ENCODE measurements around the gene ATP8B3. TPM values are rescaled to one million over a fixed set of nuclear protein-coding genes. Genes with fewer than 3 reads are reported as not detected.

The ATP8B3 gene
- total and polyA plus RNA-seq, 10 donors = 1.9 to 10.1 (median 5.6) TPM

DNA sequence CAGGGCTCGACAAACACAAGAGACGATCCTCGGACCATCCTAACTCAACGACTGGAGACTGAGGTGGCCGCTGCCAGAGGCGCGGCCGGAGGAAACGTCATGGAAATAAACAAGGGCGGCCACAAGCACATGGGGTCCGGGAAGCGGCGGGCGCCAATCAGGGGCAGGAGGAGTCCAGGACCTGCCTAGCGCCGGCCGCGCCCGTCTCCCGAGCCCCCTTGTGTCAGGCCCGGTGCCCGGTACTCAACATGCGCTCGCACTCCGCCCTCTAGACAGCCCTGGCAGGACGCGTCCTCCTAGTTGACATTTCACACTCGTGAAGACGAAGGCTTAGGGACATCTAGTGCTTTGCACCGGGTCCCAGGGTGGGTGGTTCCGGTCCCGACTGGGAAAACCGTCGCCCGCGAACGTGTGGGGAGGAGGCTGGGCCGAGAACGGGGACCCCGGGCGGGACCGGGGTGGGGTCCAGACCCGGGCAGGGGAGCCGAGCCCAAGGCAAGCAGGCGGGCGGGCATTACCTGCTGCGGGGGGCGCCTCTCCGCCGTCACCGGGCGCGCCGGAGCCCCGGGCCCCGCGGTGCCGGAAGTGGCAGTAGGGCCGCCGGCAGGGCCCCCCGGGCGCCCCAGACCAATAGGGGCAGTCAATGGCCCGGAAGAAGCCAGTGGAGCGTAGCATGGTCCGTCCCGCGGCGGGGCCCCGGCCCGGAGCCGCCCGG lies 35.8 kb upstream of the ATP8B3 start:
- Histone ChIP-seq H3K4me1 (peaks cover 51 to 92% (median 75%) of the 10 kb centered on the region in 6 donors), H3K9me3 (no peaks in the 10 kb centered on the region), H3K27me3 (replicated peaks in 1 of 7) (no peaks in the 10 kb centered on the region), H3K27ac (peak overlapping the region; percentile 99 to 100 (median 99)), H3K36me3 (peaks cover 0 to 40% (median 5%) of the 10 kb centered on the region in 6 donors), H3K4me3 (peak overlapping the region; percentile 95 to 100 (median 99))
- DNase-seq = peak; percentile 90
- peak in 1 of 3 donors; percentile 6 for TF ChIP-seq POLR2A (IDR thresholded peaks at IDR 0.05)
- TF ChIP-seq POLR2AphosphoS5 (IDR thresholded peaks at IDR 0.05) = peak; percentile 36 to 67 (median 56)
- TF ChIP-seq, protein P1, sequence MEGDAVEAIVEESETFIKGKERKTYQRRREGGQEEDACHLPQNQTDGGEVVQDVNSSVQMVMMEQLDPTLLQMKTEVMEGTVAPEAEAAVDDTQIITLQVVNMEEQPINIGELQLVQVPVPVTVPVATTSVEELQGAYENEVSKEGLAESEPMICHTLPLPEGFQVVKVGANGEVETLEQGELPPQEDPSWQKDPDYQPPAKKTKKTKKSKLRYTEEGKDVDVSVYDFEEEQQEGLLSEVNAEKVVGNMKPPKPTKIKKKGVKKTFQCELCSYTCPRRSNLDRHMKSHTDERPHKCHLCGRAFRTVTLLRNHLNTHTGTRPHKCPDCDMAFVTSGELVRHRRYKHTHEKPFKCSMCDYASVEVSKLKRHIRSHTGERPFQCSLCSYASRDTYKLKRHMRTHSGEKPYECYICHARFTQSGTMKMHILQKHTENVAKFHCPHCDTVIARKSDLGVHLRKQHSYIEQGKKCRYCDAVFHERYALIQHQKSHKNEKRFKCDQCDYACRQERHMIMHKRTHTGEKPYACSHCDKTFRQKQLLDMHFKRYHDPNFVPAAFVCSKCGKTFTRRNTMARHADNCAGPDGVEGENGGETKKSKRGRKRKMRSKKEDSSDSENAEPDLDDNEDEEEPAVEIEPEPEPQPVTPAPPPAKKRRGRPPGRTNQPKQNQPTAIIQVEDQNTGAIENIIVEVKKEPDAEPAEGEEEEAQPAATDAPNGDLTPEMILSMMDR (IDR thresholded peaks at IDR 0.05 in 8 of 11, conservative IDR thresholded peaks at IDR 0.05 in 3 of 11) = no peak
- WGBS, 5 donors = 0 to 1% (median 0%) methylated on average over 35 to 72 of the region's 72 CpGs
- intact Hi-C loops (cut with DNase I; ENCODE audit: low total_unique reads) = no loop called here

DNA sequence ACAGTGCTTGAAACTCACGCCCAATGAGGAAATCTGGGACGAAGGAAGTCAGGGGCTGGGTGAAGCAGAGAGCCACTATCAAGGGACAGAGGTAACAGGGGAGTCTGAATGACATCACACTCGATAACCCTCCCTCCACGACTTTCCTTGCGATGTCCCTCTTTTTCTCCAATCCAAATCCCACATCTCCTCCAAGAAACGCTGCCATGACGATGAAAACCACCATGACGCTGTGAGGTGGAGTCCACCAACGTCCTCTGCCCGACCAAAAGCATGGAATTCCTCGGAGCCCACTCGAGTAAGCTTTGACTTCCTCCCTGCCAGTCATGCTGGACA lies 35.2 kb upstream of the ATP8B3 start:
- WGBS, 5 donors = 4 to 9% (median 6%) methylated on average over 12 of the region's 12 CpGs
- Histone ChIP-seq H3K27me3 (replicated peaks in 1 of 7) (no peaks in the 10 kb centered on the region), H3K9me3 (no peaks in the 10 kb centered on the region), H3K27ac (peak overlapping the region; percentile 99 to 100 (median 99)), H3K36me3 (peaks cover 0 to 45% (median 5%) of the 10 kb centered on the region in 6 donors), H3K4me3 (peak overlapping the region; percentile 95 to 100 (median 99)), H3K4me1 (peaks cover 50 to 92% (median 75%) of the 10 kb centered on the region in 6 donors)
- intact Hi-C loops (cut with DNase I; ENCODE audit: low total_unique reads) = no loop called here
- TF ChIP-seq, protein P1 (IDR thresholded peaks at IDR 0.05 in 8 of 11, conservative IDR thresholded peaks at IDR 0.05 in 3 of 11) = no peak
- TF ChIP-seq POLR2AphosphoS5 (IDR thresholded peaks at IDR 0.05) (no peak), POLR2A (IDR thresholded peaks at IDR 0.05) (no peak)
- no peak for DNase-seq

DNA sequence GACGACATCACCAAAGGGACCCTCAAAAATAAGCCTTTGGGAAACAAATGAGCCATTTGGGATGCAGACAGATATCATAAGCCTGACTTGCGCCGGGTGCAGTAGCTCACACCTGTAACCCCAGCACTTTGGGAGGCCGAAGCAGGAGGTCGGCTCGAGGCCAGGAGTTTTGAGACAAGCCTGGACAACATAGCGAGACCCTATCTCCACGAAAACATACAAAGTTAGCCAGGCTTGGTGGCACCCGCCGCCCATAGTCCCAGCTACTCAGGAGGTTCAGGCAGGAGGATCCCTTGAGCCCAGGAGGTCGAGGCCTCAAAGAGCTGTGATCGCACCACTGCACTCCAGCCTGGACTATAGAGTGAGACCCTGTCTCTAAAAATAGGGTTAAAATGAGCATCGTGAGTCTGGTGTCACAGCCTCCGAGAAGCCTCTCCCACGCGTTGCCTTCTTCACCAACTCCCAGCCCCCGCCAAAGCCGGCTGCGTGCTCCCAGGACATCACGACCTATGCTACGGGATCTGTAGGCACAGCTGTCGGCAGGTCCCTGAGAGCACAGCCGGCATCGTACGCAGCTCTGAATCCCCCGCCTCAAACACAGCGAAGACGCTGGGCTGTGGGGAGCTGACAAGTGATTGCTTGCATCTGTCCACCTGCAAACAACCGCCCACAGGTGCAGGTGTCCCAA lies 34.6 kb upstream of the ATP8B3 start:
- Histone ChIP-seq H3K4me3 (peak overlapping the region in 7 of 8 donors; percentile 95 to 100 (median 99)), H3K36me3 (peaks cover 0 to 48% (median 5%) of the 10 kb centered on the region in 6 donors), H3K27ac (peak overlapping the region in 7 of 8 donors; percentile 6 to 100 (median 99)), H3K4me1 (peaks cover 49 to 92% (median 74%) of the 10 kb centered on the region in 6 donors), H3K9me3 (no peaks in the 10 kb centered on the region), H3K27me3 (replicated peaks in 1 of 7) (no peaks in the 10 kb centered on the region)
- TF ChIP-seq, protein P1 (IDR thresholded peaks at IDR 0.05 in 8 of 11, conservative IDR thresholded peaks at IDR 0.05 in 3 of 11) = no peak
- peak in 1 of 3 donors; percentile 23 for TF ChIP-seq POLR2AphosphoS5 (IDR thresholded peaks at IDR 0.05)
- 76 to 90% (median 83%) methylated on average over 21 to 29 of the region's 29 CpGs for WGBS, 5 donors
- intact Hi-C loops (cut with DNase I; ENCODE audit: low total_unique reads) = no loop called here
- DNase-seq = peak; percentile 80

DNA sequence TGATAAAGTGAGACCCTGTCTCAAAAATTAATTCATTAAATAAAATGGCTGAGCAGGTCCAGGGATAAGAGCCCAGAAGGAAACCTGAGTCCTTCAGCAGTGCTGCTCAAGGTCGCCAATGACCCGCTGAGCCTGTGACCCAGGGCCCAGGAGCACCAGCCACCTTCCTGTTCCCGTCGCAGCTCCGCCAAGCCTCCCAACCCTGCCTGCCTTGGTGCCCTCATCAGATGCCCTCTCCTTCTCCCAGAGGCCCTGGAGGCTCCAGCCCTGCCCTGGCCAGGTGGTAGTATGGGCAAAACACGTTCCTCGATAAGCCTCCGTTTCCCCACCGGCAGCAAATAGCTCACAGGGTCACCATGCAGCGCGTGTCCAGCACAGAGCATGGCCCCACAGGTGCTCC lies 33.6 kb upstream of the ATP8B3 start:
- Histone ChIP-seq H3K36me3 (peaks cover 0 to 52% (median 5%) of the 10 kb centered on the region in 6 donors), H3K4me3 (peak overlapping the region in 3 of 8 donors; percentile 9 to 100 (median 95)), H3K9me3 (no peaks in the 10 kb centered on the region), H3K4me1 (peaks cover 52 to 92% (median 80%) of the 10 kb centered on the region in 6 donors), H3K27me3 (replicated peaks in 1 of 7) (no peaks in the 10 kb centered on the region), H3K27ac (peak overlapping the region in 6 of 8 donors; percentile 13 to 100 (median 99))
- intact Hi-C loops (cut with DNase I; ENCODE audit: low total_unique reads) = no loop called here
- DNase-seq = peak; percentile 74
- 71 to 85% (median 77%) methylated on average over 10 to 11 of the region's 11 CpGs for WGBS, 5 donors
- no peak for TF ChIP-seq POLR2A (IDR thresholded peaks at IDR 0.05)
- TF ChIP-seq POLR2AphosphoS5 (IDR thresholded peaks at IDR 0.05) = peak in 2 of 3 donors; percentile 52 to 54
- TF ChIP-seq, protein P1 (IDR thresholded peaks at IDR 0.05 in 8 of 11, conservative IDR thresholded peaks at IDR 0.05 in 3 of 11) = no peak

Data from spleen (tissue), 11 donors.